GM18951 (cell line): ENCODE results near the gene MYO5B.

ENCODE experiments used
- POLR2A ChIP-seq: IDR thresholded peaks from 4 replicates; pipeline ENCODE4 v1.6.1; 2011; ENCODE audit warnings: mild to moderate bottlenecking; ENCODE audit not compliant: insufficient read length, insufficient read depth; ENCODE audit errors: extremely low read depth
- in situ Hi-C: fragments of 300-500 bp; cut with MboI; formaldehyde crosslinking; loops from one replicate; pipeline ENCODE4 v1.12.0; 2022; ENCODE audit warnings: low sequenced_read_pairs, mixed read lengths, inconsistent platforms; ENCODE audit not compliant: unreplicated experiment

MYO5B gene

DNA sequence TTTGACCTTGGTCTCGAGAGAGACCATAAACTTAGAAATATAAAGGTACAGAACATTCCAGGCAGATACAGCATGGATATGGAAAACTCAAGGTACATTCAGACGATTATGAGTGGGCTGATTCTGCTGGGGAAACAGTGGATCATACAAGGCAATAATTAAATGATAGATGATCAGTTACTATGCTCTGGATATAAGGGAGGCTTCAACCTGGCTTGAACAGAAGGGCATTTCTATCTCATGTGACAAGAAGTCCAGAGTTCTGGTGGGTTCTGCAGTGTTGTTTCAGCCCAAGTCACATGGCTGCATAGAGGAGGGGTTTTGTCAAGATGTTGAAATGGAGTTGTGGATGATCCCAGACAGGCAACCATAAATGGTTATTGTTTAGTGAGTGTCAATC is 23.5 kb downstream of the MYO5B start:
- no peak for TF ChIP-seq POLR2A
- in situ Hi-C loops, result no loop called here

DNA sequence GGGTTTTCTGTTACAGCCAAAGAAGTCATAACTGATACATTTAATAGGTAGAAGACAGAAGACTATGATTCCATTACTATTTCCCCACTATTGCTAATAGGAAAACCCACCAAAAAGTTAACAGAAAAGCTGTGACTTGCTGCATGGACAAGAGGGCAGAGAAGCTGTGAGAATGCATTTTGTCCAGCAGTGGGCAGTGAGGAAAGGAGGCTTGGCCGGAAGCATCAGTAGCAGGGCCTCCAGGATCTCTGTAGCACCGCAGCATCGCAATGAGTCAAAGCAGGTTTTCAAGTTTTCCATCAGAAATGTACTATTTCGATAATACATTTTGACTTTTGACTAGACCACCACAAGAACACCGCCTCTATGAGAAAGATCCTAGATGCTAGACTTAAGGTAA is 24.9 kb downstream of the MYO5B start:
- TF ChIP-seq POLR2A, result no peak
- in situ Hi-C loops, result no loop called here

DNA sequence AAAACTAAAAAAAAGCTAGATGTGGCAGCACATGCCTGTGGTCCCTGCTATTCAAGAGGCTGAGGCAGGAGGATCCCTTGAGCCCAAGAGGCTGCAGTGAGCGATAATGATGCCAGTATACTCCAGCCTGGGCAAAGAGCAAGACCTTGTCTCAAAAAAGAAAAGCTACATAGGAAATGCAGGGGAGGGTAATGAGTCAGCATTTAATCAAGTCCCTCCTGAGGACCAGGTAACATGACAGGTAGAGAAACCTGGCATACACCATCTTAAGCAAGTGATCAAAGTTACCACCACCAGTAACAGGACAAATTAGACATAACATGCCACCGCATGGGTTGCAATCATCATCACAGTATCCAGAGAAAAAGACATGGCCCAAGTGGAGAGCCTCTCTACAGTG is 25.8 kb downstream of the MYO5B start:
- in situ Hi-C loops, result no loop called here
- TF ChIP-seq POLR2A, result no peak

DNA sequence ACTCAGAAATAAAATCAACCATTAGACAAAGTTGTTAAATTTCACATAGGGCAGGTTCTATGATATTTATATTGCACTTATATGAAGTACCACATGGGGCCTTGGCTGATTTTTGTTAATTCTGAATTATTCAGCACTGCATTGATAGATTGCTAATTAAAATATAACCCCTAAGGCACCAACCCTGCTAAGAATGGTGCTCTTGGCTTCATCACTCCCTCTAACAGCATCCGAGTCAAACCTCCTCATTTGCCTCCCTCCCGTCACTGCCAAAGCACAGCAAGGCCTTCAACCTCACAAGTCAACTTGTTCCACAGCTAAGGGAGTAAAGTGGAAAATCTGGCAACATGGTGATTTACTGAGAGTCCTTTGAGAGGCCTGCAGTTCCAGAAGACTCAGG is 27.0 kb downstream of the MYO5B start:
- TF ChIP-seq POLR2A, result no peak
- in situ Hi-C loops, result no loop called here

DNA sequence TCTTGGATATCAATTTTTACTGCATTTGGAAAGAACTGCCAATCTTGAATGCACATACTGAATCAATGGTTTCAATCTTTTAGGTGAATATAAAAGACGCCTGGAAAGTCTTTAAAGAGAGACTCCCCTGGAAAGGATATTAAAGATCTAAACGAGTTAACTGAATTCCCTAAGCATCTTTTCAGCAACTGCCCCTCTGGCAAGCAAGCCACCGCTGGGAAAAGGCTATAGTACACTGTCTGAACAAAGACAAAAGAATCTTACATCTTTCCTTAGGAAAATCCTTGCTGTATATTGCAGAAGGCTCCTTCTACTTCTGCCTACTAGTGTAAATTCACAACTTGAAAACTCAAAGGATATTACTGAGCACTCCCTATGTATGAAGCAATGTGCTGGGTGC is 28.0 kb downstream of the MYO5B start:
- in situ Hi-C loops, result no loop called here
- TF ChIP-seq POLR2A, result no peak

DNA sequence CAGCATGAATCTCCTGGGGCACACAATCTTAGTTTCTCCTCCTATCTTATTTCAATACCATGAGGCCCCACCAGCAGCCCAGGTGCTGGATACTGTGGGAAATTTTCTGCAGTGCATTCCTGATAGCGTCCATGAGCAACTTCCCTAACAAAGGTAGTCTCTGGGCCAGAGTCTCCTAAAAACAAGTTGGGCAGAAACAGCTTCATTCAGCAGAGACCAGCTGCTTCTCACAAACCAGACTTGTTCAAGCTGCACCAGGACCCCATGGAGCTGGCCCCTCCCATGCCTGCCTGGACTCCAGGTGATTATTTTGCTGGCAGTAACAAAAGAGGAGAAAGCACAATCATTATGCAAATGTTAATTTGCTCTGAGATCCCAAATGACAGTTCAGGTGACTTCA is 31.4 kb downstream of the MYO5B start:
- in situ Hi-C loops, result no loop called here
- no peak for TF ChIP-seq POLR2A

DNA sequence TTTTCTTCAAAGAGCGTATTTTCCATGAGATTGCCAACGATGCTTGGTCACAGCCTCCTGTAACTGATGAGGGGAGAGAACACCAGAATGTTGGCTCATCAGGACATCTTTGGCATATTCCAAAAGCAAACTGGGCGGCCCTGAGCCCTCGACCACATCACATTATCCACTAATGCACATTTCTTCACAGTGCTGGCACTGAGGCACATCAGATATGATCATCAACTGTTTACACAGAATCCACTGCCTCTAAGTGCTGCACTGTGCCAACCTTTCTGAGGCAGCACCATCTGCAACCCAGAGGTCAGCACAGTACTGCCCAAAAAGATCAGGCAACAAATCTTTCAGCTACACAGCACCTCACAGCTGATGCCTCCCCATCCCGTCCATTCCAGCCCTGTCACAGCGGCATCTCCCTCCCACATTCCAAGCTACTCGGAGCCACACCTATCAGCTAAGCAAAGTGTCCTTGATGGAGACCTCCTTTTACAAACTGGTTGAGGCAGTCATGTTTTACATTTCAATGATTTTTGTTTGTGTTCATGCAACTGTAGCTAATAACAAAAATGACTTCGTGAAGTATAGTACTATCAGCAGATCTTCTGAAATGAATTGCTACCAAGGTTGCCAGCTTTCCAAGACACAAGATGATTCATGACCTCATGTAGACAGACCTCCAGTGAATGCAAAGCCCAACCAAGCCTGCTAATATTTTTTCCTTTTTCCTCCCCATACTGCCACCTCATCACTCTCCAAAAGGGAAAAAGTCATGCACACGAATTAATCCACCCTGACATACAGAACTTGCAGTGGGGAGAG is 32.3 kb downstream of the MYO5B start:
- no peak for TF ChIP-seq POLR2A
- in situ Hi-C loops, result no loop called here

DNA sequence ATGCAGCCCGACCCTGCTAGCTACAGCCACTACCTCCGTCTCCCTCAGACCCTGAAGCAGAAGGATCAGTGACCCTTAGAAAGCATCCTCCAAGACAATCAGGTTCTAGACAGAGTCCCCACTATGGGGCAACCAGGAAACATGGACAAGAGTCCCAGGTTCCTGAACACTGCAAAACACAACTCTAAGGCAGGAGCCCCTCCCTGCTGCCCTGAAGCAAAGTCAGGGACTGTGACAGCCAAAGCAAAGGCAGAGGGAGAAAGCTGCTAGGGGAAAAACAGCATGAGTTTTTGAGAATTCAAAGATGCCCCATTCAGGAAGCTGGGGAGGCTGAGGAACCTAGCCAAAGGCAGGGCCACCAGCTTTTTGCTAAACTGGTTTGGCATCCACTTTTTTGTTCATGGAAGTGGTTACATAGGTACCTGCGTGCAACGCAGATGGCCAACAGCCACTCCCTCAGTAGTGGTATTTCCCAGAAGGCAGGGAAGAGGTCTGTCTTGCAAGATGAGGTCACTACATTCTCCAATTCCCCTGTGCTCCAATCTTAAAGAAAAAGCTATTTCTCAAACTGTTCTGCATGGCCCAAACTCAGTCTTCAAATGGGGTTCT is 33.2 kb downstream of the MYO5B start:
- no peak for TF ChIP-seq POLR2A
- in situ Hi-C loops, result no loop called here

DNA sequence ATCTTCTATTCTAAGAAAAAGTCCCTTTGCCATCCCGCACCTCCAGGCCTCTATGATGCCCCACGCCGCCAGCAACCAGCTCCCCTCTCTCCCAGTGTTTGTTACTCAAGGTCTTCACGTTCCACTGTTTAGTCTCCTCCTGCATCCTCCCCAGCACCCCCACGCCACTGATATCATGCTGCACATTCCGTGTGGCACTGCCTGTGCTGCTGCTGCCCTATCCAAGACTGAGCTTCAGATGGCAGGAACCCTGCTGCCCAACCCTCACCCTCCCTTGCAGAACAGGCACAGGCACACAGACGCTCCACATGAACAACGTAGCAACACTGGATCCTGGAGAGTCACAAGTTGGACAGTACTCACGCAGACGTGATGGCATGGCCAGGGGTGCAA is 35.3 kb downstream of the MYO5B start:
- TF ChIP-seq POLR2A, result no peak
- in situ Hi-C loops, result no loop called here

DNA sequence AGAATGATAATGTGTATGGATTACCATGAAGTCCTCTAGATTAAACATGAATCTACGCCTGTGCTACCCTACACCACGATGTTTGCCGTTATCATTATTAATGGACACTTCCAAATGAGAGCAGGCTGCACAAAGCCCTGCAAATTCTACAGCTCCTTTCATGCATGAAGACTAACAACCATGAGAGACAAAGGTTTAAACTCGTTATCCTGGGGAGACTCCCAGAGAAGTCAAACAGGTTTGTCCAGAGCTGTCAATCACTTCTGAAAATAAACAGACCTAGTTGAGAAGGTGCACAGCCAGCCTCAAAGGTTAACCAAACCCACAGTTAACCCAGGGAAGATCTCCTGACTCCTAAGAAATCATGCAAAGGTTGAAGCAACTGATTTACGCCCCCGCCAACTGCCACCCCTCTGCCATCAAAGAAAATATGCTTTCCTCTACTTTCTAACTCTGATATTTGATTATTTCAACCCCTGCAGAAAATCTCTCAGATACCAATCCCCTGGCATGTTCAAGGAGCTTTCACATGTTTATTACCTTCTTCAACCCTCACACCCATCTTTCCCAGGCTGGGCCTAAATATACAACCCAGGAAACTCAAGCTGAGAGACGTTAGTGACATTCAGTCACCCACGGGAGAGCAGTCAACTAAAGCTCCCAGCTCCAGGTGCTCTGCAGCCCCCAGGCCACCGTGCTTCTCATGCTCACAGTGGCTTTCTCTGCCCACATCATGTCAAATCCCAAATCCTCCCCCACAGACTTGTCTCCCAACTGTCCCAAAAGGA is 35.9 kb downstream of the MYO5B start:
- in situ Hi-C loops, result no loop called here
- TF ChIP-seq POLR2A, result no peak

DNA sequence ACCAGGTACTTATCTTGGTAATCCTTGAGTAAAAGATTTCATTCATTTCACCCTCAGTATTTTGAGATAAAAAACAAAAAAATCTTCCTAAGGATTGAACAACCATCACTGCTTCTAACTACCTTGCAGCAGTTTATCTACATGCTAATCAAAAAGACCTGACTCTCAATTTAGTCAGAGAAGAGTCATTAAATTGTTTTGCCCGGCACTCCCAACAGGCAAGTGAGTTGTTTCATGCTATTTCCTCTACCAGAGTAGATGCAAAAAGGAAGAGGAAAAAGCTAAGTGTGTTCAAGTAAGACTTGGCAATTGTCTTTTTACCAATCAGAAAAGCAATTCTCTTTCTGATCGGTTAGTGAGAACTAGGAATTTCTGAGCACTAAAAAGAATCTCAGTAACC is 39.5 kb downstream of the MYO5B start:
- TF ChIP-seq POLR2A, result no peak
- in situ Hi-C loops, result no loop called here

DNA sequence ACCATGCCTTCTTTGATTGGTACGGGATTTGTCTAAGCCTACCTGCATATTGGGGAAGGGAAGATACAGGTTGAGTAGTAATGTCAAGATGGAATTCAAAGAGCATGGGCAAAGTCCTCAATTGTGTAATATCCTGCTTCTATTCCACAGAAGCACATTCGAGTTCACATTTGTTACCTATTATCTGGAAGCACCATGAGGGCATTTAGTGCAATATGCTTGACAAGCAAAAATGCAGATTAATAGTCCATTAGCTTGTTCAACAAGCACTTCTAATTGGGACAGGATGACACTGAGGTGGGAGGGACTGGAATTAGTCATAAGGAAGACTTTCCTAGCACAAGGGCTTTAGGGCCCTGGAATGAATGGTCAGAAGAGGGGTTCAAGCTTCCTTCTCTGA is 40.5 kb downstream of the MYO5B start:
- in situ Hi-C loops, result no loop called here
- no peak for TF ChIP-seq POLR2A

DNA sequence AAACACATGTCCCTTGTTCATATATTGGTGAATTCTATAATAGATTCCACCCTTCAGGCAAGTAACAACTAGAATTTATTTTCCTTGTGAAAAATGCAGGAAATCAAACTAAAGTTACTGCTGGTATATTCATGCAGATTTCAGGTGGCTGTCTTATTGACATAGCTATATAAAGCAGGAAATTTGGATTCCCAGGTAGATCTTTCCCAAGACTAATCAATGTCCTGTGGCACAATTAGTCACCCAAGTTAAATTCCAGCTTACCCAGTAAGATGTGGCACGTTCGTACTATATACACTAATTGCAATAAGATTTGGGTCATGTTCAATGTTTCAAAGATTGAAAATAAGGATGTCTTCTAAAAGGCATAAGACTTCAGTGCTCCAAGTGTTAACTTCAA is 42.0 kb downstream of the MYO5B start:
- in situ Hi-C loops, result no loop called here
- no peak for TF ChIP-seq POLR2A

DNA sequence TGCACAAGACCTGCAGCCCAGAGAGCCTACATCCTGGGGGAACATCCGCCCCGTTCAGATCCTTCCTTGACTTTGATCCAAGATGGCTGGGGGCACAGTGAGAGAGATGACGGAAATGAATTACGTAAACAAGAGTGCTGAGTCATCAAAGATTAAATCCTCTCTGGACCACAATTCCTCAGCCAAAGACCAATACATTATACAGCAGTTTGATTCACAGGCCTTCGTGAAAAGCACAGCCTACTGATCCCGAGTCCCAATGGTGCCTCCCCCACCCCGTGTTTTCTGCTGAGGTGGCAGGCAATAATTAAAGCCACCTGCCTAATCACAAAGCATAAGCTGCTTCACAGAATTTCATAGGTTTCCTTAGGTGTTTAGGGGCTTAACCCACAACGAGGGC is 43.0 kb downstream of the MYO5B start:
- no peak for TF ChIP-seq POLR2A
- in situ Hi-C loops, result no loop called here
